Measurements from ENCODE around the gene PSMD8. TPM values are rescaled to one million over a fixed set of nuclear protein-coding genes. Genes with fewer than 3 reads are reported as not detected.

Gene PSMD8
- total and polyA plus RNA-seq, 4 donors = 89.3 to 134 (median 119) TPM

- peaks cover 7 to 23% (median 16%) of the 10 kb centered on the region in 4 donors for H3K4me1 ChIP-seq (ENCODE audit: control insufficient read depth in 4 of 4, insufficient read depth in 4 of 4, low read length in 3 of 4)
- H3K36me3 ChIP-seq (ENCODE audit: control insufficient read depth in 4 of 4, insufficient read depth in 3 of 4, low read depth in 1 of 4, low read length in 3 of 4) = peaks cover 5 to 37% (median 22%) of the 10 kb centered on the region in 4 donors
- H3K9me3 ChIP-seq (ENCODE audit: control insufficient read depth in 4 of 4, low read length in 3 of 4) = no peaks in the 10 kb centered on the region
- WGBS = 66% methylated on average over 40 of the region's 40 CpGs
- H3K27me3 ChIP-seq (ENCODE audit: control insufficient read depth in 4 of 4, insufficient read depth in 4 of 4, low read length in 3 of 4) = no peaks in the 10 kb centered on the region
- DNase-seq (ENCODE audit: low spot score) = no peak
- no peak overlapping the region for H3K9ac ChIP-seq (ENCODE audit: low read depth in 1 of 2, low read length in 2 of 2)
- no peak overlapping the region for H3K4me3 ChIP-seq (ENCODE audit: low read depth in 1 of 3, low read length in 3 of 3)
- TF ChIP-seq TAF1 (conservative IDR thresholded peaks at IDR 0.05) (no peak), HNF4G (IDR thresholded peaks at IDR 0.05) (no peak), REST (IDR thresholded peaks at IDR 0.05) (no peak), HNF4A (conservative IDR thresholded peaks at IDR 0.05) (no peak), GABPA (IDR thresholded peaks at IDR 0.05 in 1 of 2, conservative IDR thresholded peaks at IDR 0.05 in 1 of 2) (no peak), JUND (IDR thresholded peaks at IDR 0.05) (no peak), FOXA2 (IDR thresholded peaks at IDR 0.05) (no peak), FOXA1 (IDR thresholded peaks at IDR 0.05) (no peak)
- no peak overlapping the region for H3K27ac ChIP-seq (ENCODE audit: low read depth in 1 of 2, low read length in 2 of 2)
Observed at GRCh38 chr19:38385057-38385803, 10.9 kb downstream of the PSMD8 start.

- H3K9me3 ChIP-seq (ENCODE audit: control insufficient read depth in 4 of 4, low read length in 3 of 4) = no peaks in the 10 kb centered on the region
- 37% methylated on average over 40 of the region's 40 CpGs for WGBS
- no peak overlapping the region for H3K4me3 ChIP-seq (ENCODE audit: low read depth in 1 of 3, low read length in 3 of 3)
- H3K36me3 ChIP-seq (ENCODE audit: control insufficient read depth in 4 of 4, insufficient read depth in 3 of 4, low read depth in 1 of 4, low read length in 3 of 4) = peaks cover 5 to 31% (median 21%) of the 10 kb centered on the region in 4 donors
- no peak for DNase-seq (ENCODE audit: low spot score)
- H3K4me1 ChIP-seq (ENCODE audit: control insufficient read depth in 4 of 4, insufficient read depth in 4 of 4, low read length in 3 of 4) = peaks cover 7 to 23% (median 16%) of the 10 kb centered on the region in 4 donors
- no peaks in the 10 kb centered on the region for H3K27me3 ChIP-seq (ENCODE audit: control insufficient read depth in 4 of 4, insufficient read depth in 4 of 4, low read length in 3 of 4)
- no peak overlapping the region for H3K27ac ChIP-seq (ENCODE audit: low read depth in 1 of 2, low read length in 2 of 2)
- TF ChIP-seq ZBTB33 (IDR thresholded peaks at IDR 0.05) = no peak
- no peak overlapping the region for H3K9ac ChIP-seq (ENCODE audit: low read depth in 1 of 2, low read length in 2 of 2)
Observed at GRCh38 chr19:38385804-38386257, 11.5 kb downstream of the PSMD8 start.

- WGBS = 36% methylated on average over 61 of the region's 61 CpGs
- H3K9me3 ChIP-seq (ENCODE audit: control insufficient read depth in 4 of 4, low read length in 3 of 4) = no peaks in the 10 kb centered on the region
- peaks cover 7 to 23% (median 16%) of the 10 kb centered on the region in 4 donors for H3K4me1 ChIP-seq (ENCODE audit: control insufficient read depth in 4 of 4, insufficient read depth in 4 of 4, low read length in 3 of 4)
- no peaks in the 10 kb centered on the region for H3K27me3 ChIP-seq (ENCODE audit: control insufficient read depth in 4 of 4, insufficient read depth in 4 of 4, low read length in 3 of 4)
- DNase-seq (ENCODE audit: low spot score) = no peak
- peaks cover 0 to 25% (median 15%) of the 10 kb centered on the region in 4 donors for H3K36me3 ChIP-seq (ENCODE audit: control insufficient read depth in 4 of 4, insufficient read depth in 3 of 4, low read depth in 1 of 4, low read length in 3 of 4)
- H3K9ac ChIP-seq (ENCODE audit: low read depth in 1 of 2, low read length in 2 of 2) = no peak overlapping the region
- no peak overlapping the region for H3K27ac ChIP-seq (ENCODE audit: low read depth in 1 of 2, low read length in 2 of 2)
- no peak overlapping the region for H3K4me3 ChIP-seq (ENCODE audit: low read depth in 1 of 3, low read length in 3 of 3)
- TF ChIP-seq HNF4A (conservative IDR thresholded peaks at IDR 0.05) (no peak), JUND (IDR thresholded peaks at IDR 0.05) (no peak), GABPA (IDR thresholded peaks at IDR 0.05 in 1 of 2, conservative IDR thresholded peaks at IDR 0.05 in 1 of 2) (no peak), REST (IDR thresholded peaks at IDR 0.05) (no peak), HNF4G (IDR thresholded peaks at IDR 0.05) (no peak), RXRA (IDR thresholded peaks at IDR 0.05) (no peak), FOXA2 (IDR thresholded peaks at IDR 0.05) (no peak), RAD21 (IDR thresholded peaks at IDR 0.05) (no peak), MAX (IDR thresholded peaks at IDR 0.05) (no peak), SP1 (IDR thresholded peaks at IDR 0.05) (no peak), ATF3 (IDR thresholded peaks at IDR 0.05) (no peak), TAF1 (conservative IDR thresholded peaks at IDR 0.05) (no peak), FOXA1 (IDR thresholded peaks at IDR 0.05) (no peak), EGR1 (IDR thresholded peaks at IDR 0.05; ENCODE audit: low read depth in 2 of 2) (no peak), NR2F2 (IDR thresholded peaks at IDR 0.05) (no peak)
Observed at GRCh38 chr19:38386300-38386970, 12.1 kb downstream of the PSMD8 start.

Data from liver (tissue), 9 donors.